ENCODE results near the gene SH3BP1.

GRCh38 chr22:37647928-37648327 lies 8.5 kb downstream of the SH3BP1 start:
- TF ChIP-seq YY1 (IDR thresholded peaks at IDR 0.05; ENCODE audit: low read depth): no peak
- no peak for TF ChIP-seq TEAD4 (IDR thresholded peaks at IDR 0.05)

Measured in Ishikawa (cell line).